B cell (primary cell): ENCODE measurements around the gene SHISA8. TPM values are rescaled to one million over a fixed set of nuclear protein-coding genes. Genes with fewer than 3 reads are reported as not detected.

ENCODE experiments used
- ATAC-seq: fragments of 200-7000 bp; cut with Tn5 transposase; one replicate; pipeline ENCODE4 v1.10.0; 2021; ENCODE audit warnings: low read depth, mild to moderate bottlenecking, moderate number of reproducible peaks, moderate library complexity
- CTCF ChIA-PET: fragments of 350-600 bp; sonication (Branson Sonifier 250); formaldehyde crosslinking; loops from one replicate; lab custom pipeline; 2021; ENCODE audit warnings: antibody characterized with exemption, inconsistent platforms; lab: Charles Lee
- POLR2A ChIA-PET: fragments of 350-600 bp; sonication (Branson Sonifier 250); formaldehyde crosslinking; loops from one replicate; lab custom pipeline; 2021; ENCODE audit warnings: antibody characterized with exemption; lab: Charles Lee
- DNase-seq: peaks from one replicate; pipeline ENCODE4 v3.0.0; 2013
- H2AFZ ChIP-seq: 2 replicates; pipeline ENCODE4 v1.6.1; 2012; ENCODE audit warnings: mild to moderate bottlenecking, low read depth, low read length; ENCODE audit not compliant: insufficient read depth, poor library complexity, severe bottlenecking
- H3K27ac ChIP-seq, 2 donors: 1 replicate in 1 of 2; 2 replicates in 1 of 2; pipeline ENCODE4 v1.5.1; 2012 to 2013; ENCODE audit warnings: low read length in 2 of 2, mild to moderate bottlenecking in 2 of 2, moderate library complexity in 1 of 2
- H3K27me3 ChIP-seq, 4 experiments: fragments of 200-600 bp in 1 of 4; sonication (generic) in 1 of 4; replicated peaks in 1 of 4; 1 replicate in 2 of 4; 2 replicates in 2 of 4; pipeline versions ENCODE4 v1.6.1 to v1.7.0; 2013 to 2016; ENCODE audit warnings: low read length in 3 of 4, mild to moderate bottlenecking in 2 of 4, mixed read lengths in 1 of 4, moderate library complexity in 1 of 4; ENCODE audit not compliant: insufficient read depth in 4 of 4, control insufficient read depth in 3 of 4; ENCODE audit errors: control extremely low read depth in 1 of 4
- H3K36me3 ChIP-seq, 2 experiments: replicated peaks in 1 of 2; 1 replicate in 1 of 2; 2 replicates in 1 of 2; pipeline versions ENCODE4 v1.6.1 to v1.7.1; 2013; ENCODE audit warnings: low read length in 1 of 2; ENCODE audit not compliant: insufficient read depth in 2 of 2, control insufficient read depth in 1 of 2; ENCODE audit errors: control extremely low read depth in 1 of 2, extremely low read depth in 1 of 2
- H3K4me1 ChIP-seq, 2 donors: fragments of 200-600 bp in 1 of 2; sonication (generic) in 1 of 2; 1 replicate in 1 of 2; 2 replicates in 1 of 2; pipeline versions ENCODE4 v1.5.1 to v1.6.1; 2013 to 2017; ENCODE audit warnings: low read length in 2 of 2; ENCODE audit not compliant: control insufficient read depth in 2 of 2, insufficient read depth in 2 of 2
- H3K4me2 ChIP-seq: replicated peaks from 2 replicates; pipeline ENCODE3; 2012; ENCODE audit warnings: mild to moderate bottlenecking, low read depth, low read length; ENCODE audit not compliant: poor library complexity, severe bottlenecking
- H3K4me3 ChIP-seq, 5 experiments: fragments of 200-600 bp in 1 of 5; sonication (generic) in 1 of 5; 1 replicate in 3 of 5; 2 replicates in 2 of 5; pipeline versions ENCODE4 v1.5.1 to v1.7.0; 2011 to 2016; ENCODE audit warnings: low read length in 4 of 5, mild to moderate bottlenecking in 4 of 5, low read depth in 2 of 5, control low read depth in 1 of 5, moderate library complexity in 1 of 5; ENCODE audit not compliant: insufficient read depth in 1 of 5; ENCODE audit errors: control extremely low read depth in 1 of 5, extremely low read depth in 1 of 5
- H3K79me2 ChIP-seq: fragments of 200-600 bp; sonication (generic); one replicate; pipeline ENCODE4 v1.6.0; 2016; ENCODE audit warnings: low read length; ENCODE audit not compliant: control insufficient read depth, insufficient read depth
- H3K9ac ChIP-seq: fragments of 200-600 bp; sonication (generic); 2 replicates; pipeline ENCODE4 v1.6.1; 2017; ENCODE audit warnings: mild to moderate bottlenecking, low read length, moderate library complexity
- H3K9me3 ChIP-seq, 3 donors: one replicate each; pipeline versions ENCODE4 v1.6.1 to v1.7.1; 2013; ENCODE audit warnings: low read length in 2 of 3; ENCODE audit not compliant: control insufficient read depth in 2 of 3, insufficient read depth in 1 of 3; ENCODE audit errors: control extremely low read depth in 1 of 3
- H4K20me1 ChIP-seq: 2 replicates; pipeline ENCODE4 v1.6.0; 2012; ENCODE audit warnings: mild to moderate bottlenecking, low read length; ENCODE audit not compliant: insufficient read depth, control insufficient read depth, poor library complexity, severe bottlenecking
- H3K27ac Mint-ChIP-seq: one replicate; pipeline ENCODE4 v1.8.0; 2021; ENCODE audit warnings: mixed read lengths
- H3K27me3 Mint-ChIP-seq: one replicate; pipeline ENCODE4 v1.8.0; 2021; ENCODE audit warnings: mixed read lengths
- H3K4me1 Mint-ChIP-seq: one replicate; pipeline ENCODE4 v1.8.0; 2021; ENCODE audit warnings: mixed read lengths
- H3K4me3 Mint-ChIP-seq: one replicate; pipeline ENCODE4 v1.8.0; 2021; ENCODE audit warnings: mixed read lengths
- H3K9me3 Mint-ChIP-seq: one replicate; pipeline ENCODE4 v1.8.0; 2022; ENCODE audit warnings: mixed read lengths; ENCODE audit not compliant: insufficient read depth
- CTCF ChIP-seq: fragments of 200-600 bp; IDR thresholded peaks from one replicate; pipeline ENCODE4 v1.8.0; 2022; ENCODE audit warnings: antibody characterized with exemption, mild to moderate bottlenecking
- EZH2 ChIP-seq: IDR thresholded peaks from 2 replicates; pipeline ENCODE4 v1.6.1; 2012; ENCODE audit warnings: borderline replicate concordance, low read depth, mild to moderate bottlenecking, moderate library complexity, low read length; ENCODE audit not compliant: insufficient read depth, poor library complexity, severe bottlenecking
- WGBS: methylation state at CpG from one replicate; pipeline ENCODE4 v1.1.5; 2013; ENCODE audit warnings: missing lambda C conversion rate; ENCODE audit not compliant: insufficient coverage; 5-methylcytosine and 5-hydroxymethylcytosine counted together
- intact Hi-C: fragments of 100-400 bp; cut with micrococcal nuclease; formaldehyde crosslinking; loops from one replicate; pipeline ENCODE4 v1.10.0; 2022
- polyA plus RNA-seq: library from polyadenylated mRNA; depleted of rRNA; stranded (reverse); fragments of >200 nt; gene quantifications from 2 replicates; pipeline ENCODE4 v1.2.3, GENCODE V29; 2012
- total RNA-seq, 2 donors: library from RNA; stranded (reverse); fragments of 120-200 nt in 1 of 2; gene quantifications; 1 replicate in 1 of 2; 2 replicates in 1 of 2; pipeline versions ENCODE4 v1.2.3 to v1.2.4, GENCODE V29; 2013 to 2022

Gene SHISA8
- total and polyA plus RNA-seq, 2 donors (not counting 1 experiment from before 2014, with no cell fraction given), result 22.4 to 46.5 TPM

GRCh38 chr22:41912338-41913039 lies 2.4 kb downstream of the SHISA8 start:
- no peak for TF ChIP-seq CTCF
- TF ChIP-seq EZH2, result no peak
- Histone ChIP-seq H3K9ac (no peak overlapping the region), H4K20me1 (peaks cover 42% of the 10 kb centered on the region), H3K4me3 (peak overlapping the region in 1 of 5 experiments; percentile 47), H3K27ac (no peak overlapping the region), H3K36me3 (peaks cover 0 to 3% of the 10 kb centered on the region in 2 experiments), H3K4me2 (peak overlapping the region; percentile 98), H3K9me3 (peaks cover 0 to 5% (median 0%) of the 10 kb centered on the region in 3 donors), H3K79me2 (peaks cover 20% of the 10 kb centered on the region), H2AFZ (no peak overlapping the region), H3K27me3 (peaks cover 0 to 49% (median 23%) of the 10 kb centered on the region in 4 experiments), H3K4me1 (peaks cover 73 to 74% of the 10 kb centered on the region in 2 donors)
- Mint-ChIP-seq H3K4me1 (peaks cover 66% of the 10 kb centered on the region), H3K27ac (peak overlapping the region; percentile 84), H3K27me3 (peaks cover 9% of the 10 kb centered on the region), H3K9me3 (no peaks in the 10 kb centered on the region), H3K4me3 (peak overlapping the region; percentile 83)
- ChIA-PET CTCF (interaction anchor here (0.5 to 3.9 kb wide), 9 partner anchors 13 to 756 kb away, joined by 3 to 22 read pairs (median 4); no protein-coding TSS in a partner anchor), POLR2A (interaction anchor here (1.2 to 5.0 kb wide), 5 partner anchors 13 to 50 kb away, joined by 3 to 32 read pairs (median 9); partner anchors contain the start of gene TNFRSF13C)
- DNase-seq (no peak), ATAC-seq (no peak)
- intact Hi-C loops, result no loop called here
- WGBS, result 92% methylated on average over 3 of the region's 9 CpGs
